ENCODE measurements around the gene TRAPPC2L. TPM values are rescaled to one million over a fixed set of nuclear protein-coding genes. Genes with fewer than 3 reads are reported as not detected.
"Not testable (repeated sequence)": the region's sequence is repeated elsewhere in the genome, so short reads cannot be mapped to it uniquely, and the experiment has no call there.

The TRAPPC2L gene
- total RNA-seq, 2 donors from 2014 or later, result 23.7 to 38.9 TPM

DNA sequence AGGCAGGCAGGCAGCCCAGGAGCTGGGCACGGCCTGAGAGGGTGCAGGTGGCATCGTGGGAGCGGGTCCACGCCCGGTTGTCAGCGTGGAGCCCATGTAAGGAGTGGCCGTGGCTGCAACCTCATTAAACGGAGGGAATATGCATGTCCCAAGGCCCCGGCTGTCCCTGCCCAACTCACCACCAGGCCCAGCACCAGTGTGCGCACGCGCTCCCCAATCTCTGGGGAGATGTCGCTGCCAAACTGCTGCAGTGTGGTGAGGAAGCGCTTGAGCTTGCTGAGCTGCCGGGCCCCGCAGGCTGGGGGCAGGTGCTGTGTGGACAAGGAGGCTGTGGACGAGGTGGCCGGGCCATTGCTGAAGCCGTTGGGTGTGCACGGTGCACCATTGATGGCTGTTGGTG is 35.1 kb downstream of the TRAPPC2L start:
- DNase-seq (ENCODE audit: low spot score), result no peak
- intact Hi-C loops (cut with DNase I), result no loop called here
- Histone ChIP-seq H3K4me1 (replicated peaks) (no peaks in the 10 kb centered on the region), H3K27ac (no peak overlapping the region), H3K27me3 (replicated peaks; ENCODE audit: insufficient read depth) (no peaks in the 10 kb centered on the region), H3K4me3 (no peak overlapping the region), H3K36me3 (no peaks in the 10 kb centered on the region), H3K9me3 (no peaks in the 10 kb centered on the region)
- TF ChIP-seq, protein P1, sequence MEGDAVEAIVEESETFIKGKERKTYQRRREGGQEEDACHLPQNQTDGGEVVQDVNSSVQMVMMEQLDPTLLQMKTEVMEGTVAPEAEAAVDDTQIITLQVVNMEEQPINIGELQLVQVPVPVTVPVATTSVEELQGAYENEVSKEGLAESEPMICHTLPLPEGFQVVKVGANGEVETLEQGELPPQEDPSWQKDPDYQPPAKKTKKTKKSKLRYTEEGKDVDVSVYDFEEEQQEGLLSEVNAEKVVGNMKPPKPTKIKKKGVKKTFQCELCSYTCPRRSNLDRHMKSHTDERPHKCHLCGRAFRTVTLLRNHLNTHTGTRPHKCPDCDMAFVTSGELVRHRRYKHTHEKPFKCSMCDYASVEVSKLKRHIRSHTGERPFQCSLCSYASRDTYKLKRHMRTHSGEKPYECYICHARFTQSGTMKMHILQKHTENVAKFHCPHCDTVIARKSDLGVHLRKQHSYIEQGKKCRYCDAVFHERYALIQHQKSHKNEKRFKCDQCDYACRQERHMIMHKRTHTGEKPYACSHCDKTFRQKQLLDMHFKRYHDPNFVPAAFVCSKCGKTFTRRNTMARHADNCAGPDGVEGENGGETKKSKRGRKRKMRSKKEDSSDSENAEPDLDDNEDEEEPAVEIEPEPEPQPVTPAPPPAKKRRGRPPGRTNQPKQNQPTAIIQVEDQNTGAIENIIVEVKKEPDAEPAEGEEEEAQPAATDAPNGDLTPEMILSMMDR (IDR thresholded peaks at IDR 0.05), result no peak
- TF ChIP-seq POLR2A (IDR thresholded peaks at IDR 0.05) (no peak), POLR2AphosphoS5 (IDR thresholded peaks at IDR 0.05) (no peak)
- 93% methylated on average over 20 of the region's 20 CpGs for WGBS

DNA sequence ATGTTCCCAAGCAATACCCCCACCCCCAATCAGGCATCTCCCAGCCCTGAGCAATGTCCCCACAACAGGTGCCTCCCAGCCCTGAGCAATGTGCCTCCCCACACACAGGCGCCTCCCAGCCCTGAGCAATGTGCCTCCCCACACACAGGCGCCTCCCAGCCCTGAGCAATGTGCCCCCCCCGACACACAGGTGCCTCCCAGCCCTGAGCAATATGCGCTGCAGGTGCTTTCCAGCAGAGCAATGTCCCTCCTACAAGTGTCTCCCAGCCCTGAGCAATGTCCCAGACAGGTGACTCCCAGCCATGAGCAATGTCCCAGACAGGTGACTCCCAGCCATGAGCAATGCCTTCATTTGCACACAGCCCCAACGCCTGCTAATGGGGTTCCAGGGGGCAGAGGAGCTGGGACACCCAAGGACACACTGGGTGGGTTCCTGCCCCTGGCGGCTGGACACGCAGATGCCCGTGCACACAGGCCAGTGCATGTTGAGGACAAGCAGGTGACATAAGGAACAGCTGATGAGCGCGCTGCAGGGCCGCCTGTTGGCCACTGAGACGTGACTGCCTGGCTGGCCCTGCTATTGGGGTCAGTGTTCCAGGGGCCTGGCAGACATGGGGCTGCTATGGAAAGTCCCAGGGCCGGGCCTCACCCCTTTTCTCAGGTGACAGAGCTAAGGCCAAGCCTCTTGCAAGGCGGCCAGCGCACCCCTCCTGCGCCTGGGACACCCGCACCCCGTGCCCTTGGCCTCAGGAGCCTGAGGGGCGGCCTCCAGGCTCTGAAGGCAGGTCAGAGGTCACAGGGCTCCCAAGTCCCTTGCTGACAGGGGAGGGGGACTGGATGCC is 36.4 kb downstream of the TRAPPC2L start:
- H3K9me3 ChIP-seq, result no peaks in the 10 kb centered on the region
- H3K27me3 ChIP-seq (replicated peaks; ENCODE audit: insufficient read depth), result no peaks in the 10 kb centered on the region
- no peak overlapping the region for H3K4me3 ChIP-seq
- 84% methylated on average over 18 of the region's 19 CpGs for WGBS
- H3K27ac ChIP-seq, result no peak overlapping the region
- intact Hi-C loops (cut with DNase I), result no loop called here
- DNase-seq (ENCODE audit: low spot score), result no peak
- H3K4me1 ChIP-seq (replicated peaks), result no peaks in the 10 kb centered on the region
- no peak for TF ChIP-seq POLR2A (IDR thresholded peaks at IDR 0.05)
- TF ChIP-seq POLR2AphosphoS5 (IDR thresholded peaks at IDR 0.05), result no peak
- TF ChIP-seq, protein P1 (IDR thresholded peaks at IDR 0.05), result no peak
- H3K36me3 ChIP-seq, result no peaks in the 10 kb centered on the region

DNA sequence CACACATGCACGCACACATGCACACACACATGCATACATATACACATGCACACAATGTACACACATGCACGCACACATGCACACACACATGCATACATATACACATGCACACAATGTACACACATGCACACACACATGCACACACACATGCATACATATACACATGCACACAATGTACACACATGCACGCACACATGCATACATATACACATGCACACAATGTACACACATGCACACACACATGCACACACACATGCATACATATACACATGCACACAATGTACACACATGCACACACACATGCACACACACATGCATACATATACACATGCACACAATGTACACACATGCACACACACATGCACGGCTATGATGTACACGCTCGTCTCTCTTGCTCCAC is 37.3 kb downstream of the TRAPPC2L start:
- H3K27me3 ChIP-seq (replicated peaks; ENCODE audit: insufficient read depth); H3K27ac ChIP-seq; intact Hi-C loops (cut with DNase I); DNase-seq (ENCODE audit: low spot score); H3K4me3 ChIP-seq; H3K36me3 ChIP-seq; H3K4me1 ChIP-seq (replicated peaks); H3K9me3 ChIP-seq: not testable (repeated sequence)
- WGBS, result 94% methylated on average over 5 of the region's 6 CpGs

DNA sequence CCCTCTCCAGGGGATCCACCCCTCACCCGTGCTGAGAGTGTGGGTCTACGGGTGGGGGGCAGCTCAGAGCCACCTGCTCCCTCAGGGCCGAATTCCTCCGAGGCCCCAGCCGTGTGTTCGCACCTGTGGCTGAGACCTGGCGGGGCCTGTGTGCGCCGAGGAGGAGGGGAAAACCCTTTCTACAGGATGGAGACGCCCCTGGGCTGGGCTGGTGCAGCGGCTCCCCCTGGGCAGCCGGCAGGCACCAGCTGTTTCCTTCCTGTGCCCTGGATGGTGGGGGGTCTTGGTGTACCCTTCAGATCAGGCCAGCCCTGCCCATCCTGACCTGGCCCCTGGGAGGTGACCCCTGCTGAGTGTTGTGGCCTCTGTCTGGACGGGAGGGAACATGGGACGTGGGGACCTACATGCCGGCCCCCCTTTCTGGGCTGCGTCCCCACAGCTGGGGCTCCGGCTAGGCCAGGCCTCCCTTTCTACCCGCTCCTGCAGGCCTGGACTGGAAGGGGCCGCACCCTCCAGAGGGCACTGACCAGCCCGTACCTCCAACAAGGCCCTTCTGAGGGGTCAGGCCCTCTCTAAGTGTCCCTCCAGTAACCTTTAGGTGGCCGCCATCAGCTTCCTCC is 37.9 kb downstream of the TRAPPC2L start:
- Histone ChIP-seq H3K27me3 (replicated peaks; ENCODE audit: insufficient read depth) (no peaks in the 10 kb centered on the region), H3K4me1 (replicated peaks) (no peaks in the 10 kb centered on the region), H3K27ac (no peak overlapping the region), H3K36me3 (no peaks in the 10 kb centered on the region), H3K9me3 (no peaks in the 10 kb centered on the region), H3K4me3 (no peak overlapping the region)
- no peak for DNase-seq (ENCODE audit: low spot score)
- TF ChIP-seq POLR2A (IDR thresholded peaks at IDR 0.05) (no peak), POLR2AphosphoS5 (IDR thresholded peaks at IDR 0.05) (no peak)
- TF ChIP-seq, protein P1 (IDR thresholded peaks at IDR 0.05), result no peak
- intact Hi-C loops (cut with DNase I), result no loop called here
- 84% methylated on average over 21 of the region's 21 CpGs for WGBS

DNA sequence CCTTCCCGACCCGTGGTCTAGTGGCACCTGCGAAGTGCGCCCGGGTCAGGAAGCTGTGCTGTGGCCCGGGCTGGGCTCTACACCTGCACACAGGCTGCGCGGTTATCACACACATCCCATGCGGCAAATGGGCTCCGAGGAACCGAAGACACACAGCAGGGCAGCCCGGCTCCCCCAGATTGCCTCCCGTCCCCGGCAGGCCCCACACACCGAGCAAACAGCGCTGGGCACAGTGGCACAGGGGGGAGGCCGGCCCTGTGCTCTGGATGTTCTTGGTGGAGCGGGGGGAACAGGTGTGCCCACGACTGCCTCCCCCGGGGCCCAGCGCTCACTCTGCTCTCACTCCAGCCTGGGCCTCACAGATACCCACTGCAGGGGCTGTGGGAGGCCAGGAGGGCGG is 38.4 kb downstream of the TRAPPC2L start:
- 92% methylated on average over 22 of the region's 22 CpGs for WGBS
- TF ChIP-seq POLR2AphosphoS5 (IDR thresholded peaks at IDR 0.05), result no peak
- no peak for TF ChIP-seq POLR2A (IDR thresholded peaks at IDR 0.05)
- TF ChIP-seq, protein P1 (IDR thresholded peaks at IDR 0.05), result no peak
- Histone ChIP-seq H3K27me3 (replicated peaks; ENCODE audit: insufficient read depth) (no peaks in the 10 kb centered on the region), H3K27ac (no peak overlapping the region), H3K4me1 (replicated peaks) (no peaks in the 10 kb centered on the region), H3K9me3 (no peaks in the 10 kb centered on the region), H3K36me3 (no peaks in the 10 kb centered on the region), H3K4me3 (no peak overlapping the region)
- DNase-seq (ENCODE audit: low spot score), result no peak
- intact Hi-C loops (cut with DNase I), result no loop called here
